Ecto neural progenitor cell (in vitro differentiated cells): Measurements from ENCODE around the gene RNF133.

Source experiments
- DNase-seq: peaks from one replicate; pipeline ENCODE4 v3.0.0-alpha.2; 2018; ENCODE audit warnings: low spot score

RNF133 gene, protein sequence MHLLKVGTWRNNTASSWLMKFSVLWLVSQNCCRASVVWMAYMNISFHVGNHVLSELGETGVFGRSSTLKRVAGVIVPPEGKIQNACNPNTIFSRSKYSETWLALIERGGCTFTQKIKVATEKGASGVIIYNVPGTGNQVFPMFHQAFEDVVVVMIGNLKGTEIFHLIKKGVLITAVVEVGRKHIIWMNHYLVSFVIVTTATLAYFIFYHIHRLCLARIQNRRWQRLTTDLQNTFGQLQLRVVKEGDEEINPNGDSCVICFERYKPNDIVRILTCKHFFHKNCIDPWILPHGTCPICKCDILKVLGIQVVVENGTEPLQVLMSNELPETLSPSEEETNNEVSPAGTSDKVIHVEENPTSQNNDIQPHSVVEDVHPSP

DNA sequence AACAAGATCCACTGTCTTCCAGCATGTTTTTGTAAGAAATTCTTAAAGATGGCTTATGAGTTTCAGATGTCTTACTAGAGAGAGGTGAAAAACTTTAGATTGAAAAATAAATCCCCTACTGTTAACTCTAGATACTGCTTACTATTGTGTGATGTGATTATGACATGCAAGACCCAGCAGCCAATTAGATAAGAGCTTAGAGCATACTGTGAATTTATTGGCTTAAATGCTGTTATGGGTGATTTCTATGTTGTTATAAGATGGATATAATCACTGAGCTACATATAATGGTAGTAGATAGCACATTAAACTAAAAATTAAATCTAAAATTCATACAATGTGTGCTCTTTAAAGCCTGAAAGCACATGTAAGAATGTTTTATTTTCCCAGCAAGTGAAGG, at the start of gene RNF133:
Gene RNF133, minus strand, starts transcription at position 101 of the 400 bp plus-strand sequence. CDS start 199 bp downstream, outside the sequence.
- no peak for DNase-seq

DNA sequence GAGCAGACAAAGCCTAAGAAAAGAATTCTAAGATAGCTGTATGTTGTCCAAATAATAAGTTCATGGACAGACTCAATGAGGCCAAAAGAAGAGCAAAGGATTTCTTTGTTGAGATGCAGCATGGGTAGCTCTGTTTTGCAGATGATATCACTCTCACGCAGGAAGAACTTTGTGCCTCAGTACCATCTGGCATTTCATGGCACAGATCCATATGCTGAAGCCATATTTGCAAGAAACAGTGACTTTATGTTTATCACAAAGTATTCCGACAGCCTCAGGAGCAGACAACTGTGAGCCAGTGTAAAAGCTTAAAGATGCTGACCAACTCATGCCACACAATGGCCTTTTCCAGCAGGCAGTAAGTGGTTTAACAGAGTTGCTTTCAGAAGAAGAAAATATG, 49.3 kb upstream of the RNF133 start:
- DNase-seq: no peak

DNA sequence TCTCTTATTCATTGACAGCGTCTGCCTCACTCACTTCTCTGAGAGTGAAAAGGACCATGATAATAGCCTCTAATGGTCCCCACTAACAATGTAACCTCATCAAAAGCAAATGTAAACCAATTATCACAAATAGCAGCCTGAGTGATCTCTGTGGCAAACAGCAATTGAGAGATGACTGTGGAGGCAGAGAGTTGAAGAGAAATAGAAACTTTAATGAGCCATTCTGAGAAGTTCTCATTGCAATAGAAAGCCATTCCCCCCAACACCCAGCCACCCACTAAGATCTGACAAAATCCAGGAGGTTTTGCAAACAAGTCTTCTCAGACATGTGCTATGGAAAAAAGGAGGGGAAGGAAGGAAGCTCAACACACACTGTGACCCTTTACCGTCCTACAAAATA, 48.0 kb upstream of the RNF133 start:
- DNase-seq: no peak

DNA sequence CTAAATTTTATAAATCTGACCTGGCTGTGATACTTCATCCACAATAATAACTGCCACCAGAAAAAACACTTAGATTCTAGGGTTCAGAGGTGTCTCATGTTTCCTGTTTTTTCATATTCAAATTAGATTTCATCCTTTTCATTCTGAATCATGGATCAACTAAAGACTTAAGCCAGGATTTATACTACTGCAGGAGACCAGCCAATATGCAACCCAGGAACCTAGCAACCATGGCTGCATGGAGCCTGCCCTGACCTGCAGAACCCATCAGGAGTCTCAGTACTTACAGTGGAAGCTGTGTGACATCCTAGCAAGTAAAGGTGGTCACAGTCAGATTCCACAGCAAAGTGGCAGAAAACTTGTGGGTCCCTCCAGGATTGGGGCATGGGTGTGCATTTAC, 44.3 kb upstream of the RNF133 start:
- no peak for DNase-seq

DNA sequence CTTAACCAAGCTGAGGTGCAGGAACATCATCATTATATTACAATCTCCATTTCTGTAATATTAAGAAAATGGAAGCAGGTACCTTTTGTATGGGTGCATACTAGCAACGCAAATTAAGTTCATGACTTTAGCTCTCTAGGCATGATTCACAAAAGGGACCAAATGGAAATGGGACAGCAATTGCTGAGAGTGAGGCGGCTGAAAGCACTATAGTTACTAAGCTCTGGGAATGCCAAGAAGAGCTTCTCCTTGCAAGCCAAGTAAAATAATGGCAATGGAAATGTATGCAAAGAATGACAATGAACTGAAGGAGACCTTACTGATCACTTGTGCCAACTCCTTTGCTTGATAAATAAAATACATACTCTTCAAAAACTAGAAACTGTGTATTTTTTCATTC, 40.0 kb upstream of the RNF133 start:
- no peak for DNase-seq

DNA sequence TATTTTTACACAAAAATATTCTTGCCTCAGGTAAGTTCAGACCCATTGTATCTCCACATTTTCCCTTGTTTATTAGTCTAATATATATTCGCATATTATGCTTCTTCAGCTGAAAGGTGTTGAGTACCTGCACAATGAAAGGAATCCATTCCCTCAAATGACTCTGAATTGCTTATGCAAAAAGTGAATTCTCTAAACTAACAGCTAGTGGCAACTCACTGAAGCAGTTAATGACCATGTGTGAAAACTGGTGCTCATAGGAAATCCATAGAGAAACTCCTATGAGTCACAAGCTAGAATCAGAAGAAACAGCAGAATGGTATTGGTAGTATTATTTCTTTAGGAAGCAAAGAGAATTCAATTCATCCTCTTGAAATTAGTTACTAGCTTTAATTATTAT, 37.3 kb upstream of the RNF133 start:
- no peak for DNase-seq

DNA sequence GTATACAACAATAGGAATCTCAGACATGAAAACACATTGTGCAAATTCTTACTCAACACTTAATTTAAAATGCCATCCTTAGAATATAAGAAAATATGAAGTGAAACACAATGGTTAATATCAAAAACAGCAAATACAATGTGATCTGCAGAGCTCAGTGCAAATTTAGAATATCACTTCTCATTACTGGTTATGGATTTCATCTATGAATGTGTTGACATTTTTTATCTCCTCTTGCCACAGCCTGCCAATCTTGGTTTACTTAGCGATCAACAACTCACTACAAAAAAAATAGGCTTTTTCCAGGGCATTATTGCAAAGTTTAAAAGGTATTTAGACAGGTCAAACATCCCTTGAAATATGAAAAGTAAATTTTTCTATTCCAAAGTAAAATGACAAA, 28.8 kb upstream of the RNF133 start:
- no peak for DNase-seq

DNA sequence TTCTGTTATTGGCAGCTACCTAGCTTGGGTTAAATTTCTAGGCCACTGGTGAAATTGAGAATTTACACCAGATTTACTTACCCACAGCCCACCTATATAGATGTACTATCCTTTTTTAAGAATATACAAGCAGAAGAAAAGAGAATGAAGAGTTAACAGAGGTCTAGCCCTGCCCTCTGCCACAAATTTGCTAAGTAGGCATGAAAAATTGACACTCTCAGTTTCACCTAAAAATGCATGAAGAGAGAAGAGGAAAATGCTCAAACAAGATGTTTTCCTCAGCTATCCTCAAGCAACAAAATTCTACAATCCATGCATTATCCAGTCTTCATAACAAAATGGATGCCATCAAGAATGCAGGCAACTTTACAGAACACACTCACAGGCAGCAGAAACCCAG, 28.4 kb upstream of the RNF133 start:
- no peak for DNase-seq

DNA sequence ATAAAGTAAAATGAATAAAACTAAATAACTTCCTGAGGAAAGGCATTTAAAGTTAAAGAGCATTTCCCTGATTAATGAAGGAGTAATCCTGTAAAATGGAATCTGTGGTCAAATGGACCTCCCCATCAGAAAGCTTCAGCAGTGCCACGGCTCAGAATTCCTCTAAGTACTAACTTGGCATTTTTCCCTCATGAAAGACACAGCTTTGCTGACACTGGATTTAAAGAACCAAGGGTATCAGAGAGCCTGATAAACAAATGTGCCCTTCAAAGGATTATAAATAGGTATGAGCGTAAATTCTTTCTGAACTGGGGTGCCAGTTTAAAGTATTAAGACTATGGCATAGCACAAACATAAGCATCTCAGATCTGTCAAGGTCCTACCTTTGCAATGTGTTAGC, 28.0 kb upstream of the RNF133 start:
- no peak for DNase-seq

DNA sequence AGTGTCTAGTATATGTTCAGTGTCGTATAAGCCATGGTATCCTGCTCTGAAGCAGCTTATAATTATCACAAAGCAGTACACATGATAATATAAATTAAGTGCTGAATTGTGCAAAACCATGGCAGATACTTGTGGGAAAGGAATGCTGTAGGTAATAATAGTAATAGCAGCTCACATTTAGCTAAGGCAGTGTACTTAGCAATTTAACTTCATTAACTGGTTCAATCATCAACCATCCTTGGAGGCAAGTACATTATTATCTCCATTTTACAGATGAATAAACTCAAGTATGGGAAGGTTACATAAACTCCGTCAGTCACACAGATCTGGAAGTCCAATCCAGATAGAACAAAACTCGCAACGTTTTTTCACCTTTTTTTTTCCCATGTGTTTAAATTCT, 25.4 kb upstream of the RNF133 start:
- no peak for DNase-seq

DNA sequence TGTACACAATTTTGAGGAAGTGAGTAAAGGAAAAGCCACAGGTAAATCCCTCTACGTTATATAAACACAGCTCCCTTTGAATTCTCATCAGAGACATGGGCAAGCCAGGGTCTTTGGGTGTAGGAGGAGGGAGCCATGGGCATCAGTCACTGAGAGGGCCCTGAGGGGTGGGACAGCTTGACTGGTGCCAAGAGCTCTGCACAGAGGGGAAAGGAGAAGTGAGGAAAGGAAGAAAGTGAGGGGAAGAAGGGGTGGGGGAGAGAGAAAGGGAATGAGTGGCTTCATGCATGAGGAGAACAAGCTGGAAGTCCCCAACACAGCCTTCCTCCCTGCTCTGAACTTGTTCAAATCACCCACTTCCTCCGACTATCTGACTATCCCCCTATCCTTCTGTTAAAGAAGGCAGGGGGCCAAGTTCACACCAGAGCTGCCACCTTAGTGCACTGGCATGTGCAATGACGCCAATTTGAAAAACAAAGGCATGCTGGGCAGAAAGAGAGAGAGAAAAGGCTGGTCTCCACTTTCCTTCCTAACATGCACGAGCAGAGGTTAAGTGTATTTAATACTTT, 20.2 kb upstream of the RNF133 start:
- DNase-seq: no peak

DNA sequence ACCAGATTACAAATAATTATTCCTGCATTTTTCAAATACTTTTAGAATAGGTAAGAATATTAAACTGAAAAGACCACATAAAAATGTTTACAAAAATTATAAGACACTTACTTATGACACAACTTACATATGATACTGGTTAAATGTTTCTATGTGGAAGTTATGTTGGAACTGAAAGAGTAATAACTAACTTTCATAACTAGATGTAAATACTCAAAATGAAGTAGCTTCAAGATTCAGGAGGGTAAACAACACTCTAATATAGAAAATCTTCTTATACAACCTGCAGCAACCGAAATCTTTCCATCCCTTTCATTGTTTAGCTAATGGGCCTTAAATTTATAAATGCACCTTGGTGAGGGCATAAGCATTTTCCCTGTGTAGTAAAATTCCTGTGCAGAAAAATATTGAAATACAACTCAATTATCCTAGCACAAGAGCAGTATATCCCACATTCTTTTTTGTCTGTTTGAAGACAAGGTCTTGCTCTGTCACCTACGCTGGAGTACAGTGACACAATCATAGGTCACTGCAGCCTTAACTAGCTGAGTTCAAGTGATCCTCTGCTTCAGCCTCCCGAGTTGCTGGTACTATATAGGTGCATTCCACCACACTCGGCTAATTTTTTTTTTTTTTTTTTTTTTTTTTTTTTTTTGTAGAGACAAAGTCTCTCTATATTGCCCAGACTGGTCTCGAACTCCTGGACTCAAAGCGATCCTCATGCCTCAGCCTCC, 18.6 kb upstream of the RNF133 start:
- no peak for DNase-seq

DNA sequence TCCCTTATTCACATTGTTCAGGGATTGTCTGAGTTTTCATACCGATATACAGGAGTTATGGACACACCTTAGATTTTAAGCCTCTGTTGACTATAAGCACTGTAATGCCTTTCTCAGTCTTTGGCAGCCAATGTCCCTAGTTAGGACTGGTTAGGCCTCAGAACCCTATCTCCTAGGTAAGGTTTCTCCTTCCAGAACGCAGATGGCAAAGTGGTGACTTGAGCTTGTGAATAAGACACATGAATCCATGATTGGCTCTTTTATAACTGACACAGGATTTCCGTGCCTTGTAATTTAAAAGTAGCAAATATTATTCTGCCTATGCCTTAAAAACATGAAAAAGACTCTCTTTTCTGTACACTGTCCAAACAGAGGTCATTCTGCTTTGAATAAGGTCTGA, 16.3 kb upstream of the RNF133 start:
- DNase-seq: no peak

DNA sequence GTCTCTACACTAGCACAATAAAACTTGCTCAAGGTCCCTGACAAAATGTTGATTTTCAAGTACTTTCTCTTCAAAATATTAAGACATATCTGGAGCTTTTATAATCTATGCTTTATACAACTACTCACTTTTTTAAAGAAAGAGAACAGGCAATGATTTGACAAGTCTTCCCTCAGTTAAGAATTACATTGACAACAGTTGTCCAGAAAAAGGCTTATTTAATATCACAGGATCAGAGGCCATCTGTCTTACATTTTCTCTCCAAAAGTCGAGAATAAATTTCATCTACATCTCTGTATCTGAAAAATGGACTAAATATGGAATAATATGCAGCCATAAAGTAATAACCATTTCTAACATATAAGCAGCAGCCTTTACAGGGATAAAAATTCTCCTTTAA, 12.0 kb upstream of the RNF133 start:
- DNase-seq: no peak

DNA sequence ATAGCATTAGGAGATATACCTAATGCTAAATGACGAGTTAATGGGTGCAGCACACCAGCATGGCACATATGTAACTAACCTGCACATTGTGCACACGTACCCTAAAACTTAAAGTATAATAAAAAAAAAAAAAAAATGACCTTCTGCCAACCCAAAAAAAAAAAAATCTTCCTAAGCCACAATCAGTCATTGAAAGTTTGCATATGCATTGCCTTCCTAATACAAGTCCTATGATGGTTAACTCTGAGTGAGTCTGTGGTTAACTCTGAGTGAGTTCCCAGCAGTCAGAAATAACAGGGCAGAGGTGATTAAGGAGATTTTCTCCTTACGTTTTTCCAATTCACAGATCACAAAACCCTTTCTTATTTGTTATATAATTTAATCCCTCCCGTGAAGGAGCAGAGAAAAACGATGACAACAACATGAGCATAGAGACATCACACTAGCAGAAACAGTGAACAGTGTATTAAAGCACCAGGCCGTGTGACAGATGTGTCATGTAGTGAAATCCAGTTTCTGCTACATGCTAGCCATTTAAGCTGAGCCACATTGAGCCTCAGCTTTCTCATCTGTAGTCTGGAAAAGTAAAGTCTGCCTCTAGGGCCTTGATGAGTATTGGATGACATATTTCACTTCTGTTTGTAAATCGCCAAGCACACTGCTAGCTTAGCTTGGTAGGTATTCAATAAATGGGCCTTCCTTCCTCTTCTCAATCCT, 11.2 kb upstream of the RNF133 start:
- no peak for DNase-seq

DNA sequence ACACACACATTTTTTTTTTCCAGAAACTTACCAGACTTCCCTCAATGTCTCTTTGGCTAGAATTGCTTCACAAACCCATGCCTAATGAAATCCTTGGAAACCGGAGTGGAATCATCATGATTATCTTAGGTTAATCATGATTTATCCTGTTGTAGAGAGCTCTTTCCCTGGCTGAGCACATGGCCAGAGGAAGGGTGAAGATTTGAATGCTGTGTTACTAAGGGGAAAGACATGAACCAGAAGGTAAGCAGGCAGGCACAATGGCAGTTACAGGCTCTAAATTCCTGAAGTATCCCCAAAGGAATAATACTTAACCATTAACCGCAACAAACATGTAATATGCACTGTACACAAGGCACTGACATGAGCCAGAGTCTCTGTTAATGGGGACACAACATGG, 7.9 kb upstream of the RNF133 start:
- no peak for DNase-seq

DNA sequence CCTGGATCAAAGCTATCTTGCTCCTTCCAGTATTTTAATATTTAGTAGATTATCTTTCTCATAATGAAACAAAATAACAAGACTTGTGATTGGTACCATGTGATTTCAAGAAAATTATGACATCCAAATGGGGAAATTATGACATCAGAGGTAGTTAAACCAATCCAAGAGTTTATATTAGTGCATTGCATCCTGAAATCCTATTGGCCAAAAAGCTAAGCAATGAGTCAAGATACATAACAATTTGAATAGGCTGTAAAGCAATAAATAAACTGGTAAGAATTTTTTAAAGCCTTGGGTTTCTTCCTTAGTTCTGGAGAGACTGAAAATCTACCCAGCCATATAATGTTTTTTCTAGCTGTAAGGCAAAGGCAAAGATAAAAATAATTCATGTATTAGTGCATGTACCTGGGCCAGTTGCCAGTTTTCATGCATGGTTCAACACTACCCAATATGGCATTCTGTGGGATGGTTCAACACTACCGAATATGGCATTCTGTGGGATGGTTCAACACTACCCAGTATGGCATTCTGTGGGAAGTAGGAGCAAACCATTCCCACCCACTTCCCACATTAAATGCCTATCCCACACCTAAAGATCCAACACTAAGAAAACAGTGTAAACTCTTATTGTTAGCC, 4.1 kb upstream of the RNF133 start, which contains the start of gene RNF148:
Gene RNF148, minus strand, starts transcription at position 51 of the 639 bp plus-strand sequence. CDS start 172 bp downstream, outside the sequence.
- no peak for DNase-seq

DNA sequence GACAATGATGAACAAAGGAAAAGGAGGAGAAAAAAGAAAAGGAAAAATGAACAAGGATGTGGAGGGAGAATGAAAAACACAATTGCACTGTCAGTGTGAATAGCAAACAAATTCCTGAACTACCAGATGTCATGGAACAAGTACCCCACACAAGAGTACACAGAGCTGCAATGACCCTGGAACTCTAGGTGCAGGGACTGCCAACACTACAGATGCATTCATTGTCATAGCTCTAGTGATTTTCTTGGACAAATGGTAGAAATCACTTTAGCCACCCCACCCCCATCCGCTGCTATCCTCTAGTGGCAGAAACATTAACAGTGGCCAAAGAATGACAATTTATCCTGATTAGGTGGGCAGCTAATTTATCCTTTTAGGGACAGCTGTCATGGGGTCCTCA, 3.1 kb downstream of the RNF133 start:
- no peak for DNase-seq

DNA sequence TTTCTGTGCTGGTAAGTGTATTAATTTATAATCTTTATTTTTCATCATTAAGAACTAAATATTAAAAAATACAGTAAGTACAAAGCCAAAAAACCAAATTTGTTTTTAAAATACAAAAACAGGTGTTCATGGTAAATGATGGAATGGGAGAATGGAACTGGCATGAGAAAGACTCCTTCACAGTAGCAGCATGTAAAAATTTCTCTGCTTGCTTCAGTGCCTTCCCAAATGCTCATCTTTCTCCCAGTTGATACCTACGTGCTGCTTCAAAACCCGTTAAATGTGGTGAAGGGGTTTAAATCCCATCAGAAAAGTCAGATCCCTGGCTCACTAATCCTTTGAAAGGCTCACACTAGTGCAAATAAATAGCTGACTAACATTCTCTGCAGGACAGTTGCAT, 4.2 kb downstream of the RNF133 start:
- no peak for DNase-seq

DNA sequence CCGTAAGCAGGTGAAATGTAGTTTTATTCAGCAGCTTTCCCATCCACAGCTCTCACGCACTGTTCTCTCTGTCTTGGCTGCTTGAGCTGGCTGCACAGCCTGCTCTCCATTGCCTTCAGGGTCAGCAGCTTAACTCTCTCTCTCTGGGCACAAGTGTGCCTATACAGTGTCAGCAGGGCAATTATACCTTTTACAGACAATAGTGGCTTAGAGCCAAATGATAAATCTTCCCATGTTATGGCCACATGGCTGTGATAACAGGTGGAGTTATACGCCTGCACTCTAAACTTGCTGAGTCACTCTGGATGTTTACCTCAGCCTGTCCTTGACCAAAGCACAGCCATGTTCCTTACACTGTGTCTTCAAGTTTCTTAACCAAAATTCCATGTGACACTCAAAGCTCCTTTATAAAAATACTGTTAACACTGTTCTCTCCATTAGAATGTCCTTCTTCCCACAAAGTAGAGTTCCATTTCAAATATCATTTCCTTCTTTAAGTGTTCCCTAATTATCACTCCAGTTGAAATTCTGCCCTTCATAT, 6.1 kb downstream of the RNF133 start:
- no peak for DNase-seq

DNA sequence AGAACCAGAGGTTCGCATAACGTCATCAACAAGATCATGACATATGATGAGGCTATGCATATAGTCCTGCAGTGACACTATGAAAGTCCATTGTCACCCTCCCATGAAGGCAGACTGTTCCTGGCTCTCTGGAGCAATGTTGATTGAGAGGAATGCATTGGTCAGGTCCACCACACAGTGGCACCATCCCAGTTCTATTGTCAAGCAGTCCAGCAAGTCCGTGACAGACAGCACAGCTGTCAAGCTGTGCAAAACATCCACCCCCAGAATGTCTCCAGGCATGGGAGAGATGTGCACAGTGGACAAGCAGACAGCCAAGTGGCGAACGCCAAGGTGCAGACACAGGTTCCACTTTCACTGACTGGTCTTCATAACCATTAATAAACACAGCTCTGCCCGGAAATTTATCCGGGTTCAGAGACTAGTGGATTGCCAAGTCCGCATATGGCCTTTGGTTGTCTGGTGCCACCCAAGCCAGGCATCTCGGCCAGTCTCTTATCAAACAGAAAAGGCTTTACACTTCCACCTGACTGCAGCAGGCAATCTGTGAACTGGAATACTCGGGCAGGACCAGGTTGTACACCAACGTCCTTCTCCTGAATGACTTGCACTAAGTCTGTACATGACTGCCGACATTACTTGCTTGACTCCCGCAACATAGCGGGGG, 7.2 kb downstream of the RNF133 start:
- DNase-seq: no peak
